ENCODE results near the gene TMSB4X. TPM values are rescaled to one million over a fixed set of nuclear protein-coding genes. Genes with fewer than 3 reads are reported as not detected.
A peak's percentile ranks its signal among the peaks of the same experiment; 100 is the strongest.

TMSB4X gene
- total and polyA plus RNA-seq, 2 of the 4 experiments (the other 2 are of a cell fraction) = 4,648 to 11,116 TPM

DNA sequence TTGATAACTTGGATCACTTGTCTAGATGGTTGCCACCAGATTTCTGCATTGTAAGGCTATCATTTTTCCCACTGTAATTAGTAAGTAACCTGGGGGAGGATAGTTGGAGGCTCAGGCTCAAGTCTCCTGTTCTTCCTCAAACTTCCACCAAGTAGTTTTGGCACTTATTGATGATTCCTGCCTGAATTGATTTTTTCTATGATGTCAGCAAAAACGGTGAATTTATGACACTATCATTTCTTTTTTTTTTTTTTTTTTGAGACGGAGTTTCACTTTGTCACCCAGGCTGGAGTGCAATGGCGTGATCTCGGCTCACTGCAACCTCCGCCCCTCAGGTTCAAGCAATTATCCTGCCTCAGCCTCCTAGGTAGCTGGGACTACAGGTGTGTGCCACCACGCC, 12.4 kb downstream of the TMSB4X start:
- Histone ChIP-seq H4K8ac (ENCODE audit: low read depth in 2 of 2, low read length in 2 of 2) (no peak overlapping the region), H2BK20ac (ENCODE audit: low read depth, low read length) (no peak overlapping the region), H2AFZ (replicated peaks; ENCODE audit: low read length, poor library complexity) (no peak overlapping the region), H3K4ac (ENCODE audit: low read depth, low read length) (no peak overlapping the region), H3K23ac (ENCODE audit: low read depth, low read length) (no peak overlapping the region), H3K4me2 (ENCODE audit: low read depth, low read length) (no peak overlapping the region), H3K9me1 (ENCODE audit: insufficient read depth, low read length) (peaks cover 7% of the 10 kb centered on the region; the same call in 1 of the 2 replicates), H2BK120ac (ENCODE audit: low read depth, low read length) (0 out of 2 replicates have a peak overlapping the region, but pooled peaks have one; percentile 38), H3K27ac (ENCODE audit: insufficient read depth, low read length) (no peak overlapping the region), H4K20me1 (ENCODE audit: insufficient read depth, low read length) (no peaks in the 10 kb centered on the region), H3K14ac (replicated peaks; ENCODE audit: low read depth, low read length) (no peak overlapping the region), H2AK5ac (ENCODE audit: low read depth, low read length) (no peak overlapping the region), H2BK15ac (ENCODE audit: low read depth, low read length) (no peak overlapping the region), H2BK5ac (ENCODE audit: low read depth, low read length, poor library complexity, severe bottlenecking) (no peak overlapping the region), H3K9me3 (ENCODE audit: control insufficient read depth, insufficient read depth, low read length) (no peaks in the 10 kb centered on the region), H4K91ac (ENCODE audit: insufficient read depth, low read depth, low read length) (no peak overlapping the region), H3K27me3 (ENCODE audit: control insufficient read depth, insufficient read depth, low read length) (no peaks in the 10 kb centered on the region), H4K5ac (ENCODE audit: low read depth, low read length) (no peak overlapping the region), H3K56ac (ENCODE audit: extremely low read depth, insufficient read depth, low read length) (no peak overlapping the region), H3K36me3 (ENCODE audit: control insufficient read depth, insufficient read depth, low read length) (no peaks in the 10 kb centered on the region), H3K4me3 (ENCODE audit: insufficient read depth, low read depth, low read length) (no peak overlapping the region), H3K9ac (ENCODE audit: low read depth, low read length) (no peak overlapping the region), H2AK9ac (replicated peaks; ENCODE audit: low read depth, low read length, poor library complexity) (no peak overlapping the region), H3K4me1 (ENCODE audit: control insufficient read depth, insufficient read depth, low read length) (no peaks in the 10 kb centered on the region; the same call in 1 of the 2 replicates), H3K18ac (ENCODE audit: low read depth, low read length) (no peak overlapping the region), H3K79me1 (ENCODE audit: low read depth in 1 of 2, low read length in 2 of 2) (no peaks in the 10 kb centered on the region)
- ChIA-PET POLR2A (ENCODE audit: unreplicated experiment) (no interaction called here), CTCF (no interaction called here)
- intact Hi-C loops (cut with micrococcal nuclease) (no loop called here), dilution Hi-C loops (cut with HindIII; ENCODE audit: low sequenced_read_pairs, unreplicated experiment) (no loop called here), in situ Hi-C loops (cut with MboI; ENCODE audit: low sequenced_read_pairs) (loop anchor here (10.0 kb wide), 1 partner anchor 387 kb away; no protein-coding TSS in a partner anchor)
- TF ChIP-seq MAZ (IDR thresholded peaks at IDR 0.05; ENCODE audit: borderline replicate concordance, low read depth, low read length) = no peak
- TF ChIP-seq MAFK (IDR thresholded peaks at IDR 0.05; ENCODE audit: low read depth, low read length) = peak; percentile 72
- DNase-seq (no peak), ATAC-seq (ENCODE audit: low read depth) (no peak)
- BruUV-seq (replicated peaks) = no TSS peak
- no CpG with 5 or more reads among the region's 6 CpGs for WGBS, 2 experiments (ENCODE audit: extremely low coverage in 2 of 2, insufficient read length in 1 of 2)
